SK-N-SH treated with all-trans-retinoic acid at 6 μM for 48 hours (cell line): Measurements from ENCODE around the gene AP1G2.
A peak's percentile ranks its signal among the peaks of the same experiment; 100 is the strongest.

Experiments
- ATAC-seq: fragments of 200-7000 bp; cut with Tn5 transposase; 3 replicates; pipeline ENCODE4 v1.9.1; 2020; ENCODE audit warnings: mild to moderate bottlenecking, moderate library complexity
- ARNTL ChIP-seq: fragments of 450-650 bp; formaldehyde crosslinking; IDR thresholded peaks from 2 replicates; pipeline ENCODE4 v1.5.0; 2020; ENCODE audit warnings: low read depth, mild to moderate bottlenecking, moderate library complexity, borderline replicate concordance
- CREB5 ChIP-seq: fragments of 250-450 bp; sonication (Bioruptor Pico); IDR thresholded peaks from 2 replicates; pipeline ENCODE4 v1.5.1; 2020; ENCODE audit warnings: low read depth, mild to moderate bottlenecking, moderate library complexity
- CSDC2 ChIP-seq: fragments of 250-450 bp; sonication (Bioruptor Pico); IDR thresholded peaks from 2 replicates; pipeline ENCODE4 v1.5.0; 2020; ENCODE audit warnings: mild to moderate bottlenecking, moderate library complexity
- GLIS3 ChIP-seq: fragments of 250-450 bp; sonication (Bioruptor Pico); IDR thresholded peaks from 2 replicates; pipeline ENCODE4 v1.5.0; 2020; ENCODE audit warnings: mild to moderate bottlenecking, moderate library complexity
- ISL1 ChIP-seq: fragments of 250-450 bp; sonication (Bioruptor Pico); IDR thresholded peaks from 2 replicates; pipeline ENCODE4 v2.1.2; 2022; ENCODE audit warnings: mild to moderate bottlenecking, moderate library complexity
- OSR1 ChIP-seq: fragments of 250-450 bp; sonication (Bioruptor Pico); IDR thresholded peaks from 2 replicates; pipeline ENCODE4 v1.8.0; 2022; ENCODE audit warnings: moderate library complexity, mild to moderate bottlenecking, inconsistent platforms
- PATZ1 ChIP-seq: fragments of 250-450 bp; sonication (Bioruptor Pico); IDR thresholded peaks from 2 replicates; pipeline ENCODE4 v1.8.0; 2020; ENCODE audit warnings: mild to moderate bottlenecking, moderate library complexity, borderline replicate concordance
- PPARA ChIP-seq: fragments of 250-450 bp; sonication (Bioruptor Pico); IDR thresholded peaks from 2 replicates; pipeline ENCODE4 v1.5.0; 2020; ENCODE audit warnings: mild to moderate bottlenecking, borderline replicate concordance
- RARB ChIP-seq: fragments of 250-450 bp; sonication (Bioruptor Pico); IDR thresholded peaks from 2 replicates; pipeline ENCODE4 v1.8.0; 2021; ENCODE audit warnings: mild to moderate bottlenecking, moderate library complexity
- SNAI2 ChIP-seq: fragments of 250-450 bp; sonication (Bioruptor Pico); IDR thresholded peaks from 2 replicates; pipeline ENCODE4 v1.5.0; 2020; ENCODE audit warnings: mild to moderate bottlenecking, moderate library complexity
- TCF4 ChIP-seq: fragments of 250-450 bp; sonication (Bioruptor Pico); IDR thresholded peaks from 2 replicates; pipeline ENCODE4 v1.8.0; 2021; ENCODE audit warnings: mild to moderate bottlenecking, moderate library complexity, borderline replicate concordance
- TOX ChIP-seq: fragments of 250-450 bp; sonication (Bioruptor Pico); IDR thresholded peaks from 2 replicates; pipeline ENCODE4 v1.8.0; 2021; ENCODE audit warnings: mild to moderate bottlenecking, moderate library complexity, borderline replicate concordance
- ZC3H10 ChIP-seq: fragments of 250-450 bp; sonication (Bioruptor Pico); IDR thresholded peaks from 2 replicates; pipeline ENCODE4 v1.5.1; 2021; ENCODE audit warnings: mild to moderate bottlenecking, moderate library complexity
- ZFP3 ChIP-seq: fragments of 250-450 bp; sonication (Bioruptor Pico); IDR thresholded peaks from 2 replicates; pipeline ENCODE4 v1.5.0; 2020; ENCODE audit warnings: mild to moderate bottlenecking, moderate library complexity
- ZFP30 ChIP-seq: fragments of 450-650 bp; formaldehyde crosslinking; IDR thresholded peaks from 2 replicates; pipeline ENCODE4 v1.5.0; 2022; ENCODE audit warnings: mild to moderate bottlenecking, moderate library complexity
- ZNF565 ChIP-seq: fragments of 450-650 bp; formaldehyde crosslinking; conservative IDR thresholded peaks from 2 replicates; pipeline ENCODE4 v1.5.0; 2020; ENCODE audit warnings: low read depth, mild to moderate bottlenecking, moderate library complexity
- ZNF70 ChIP-seq: fragments of 450-650 bp; formaldehyde crosslinking; IDR thresholded peaks from 2 replicates; pipeline ENCODE4 v1.5.0; 2020; ENCODE audit warnings: mild to moderate bottlenecking, moderate library complexity
- ZNF8 ChIP-seq: fragments of 450-650 bp; formaldehyde crosslinking; IDR thresholded peaks from 2 replicates; pipeline ENCODE4 v1.5.0; 2020; ENCODE audit warnings: mild to moderate bottlenecking, moderate library complexity
- TF ChIP-seq, protein P1 (sequence below): fragments of 250-450 bp; sonication (Bioruptor Pico); IDR thresholded peaks from 2 replicates; pipeline ENCODE4 v1.8.0; 2021; ENCODE audit warnings: low read depth, mild to moderate bottlenecking, moderate library complexity, borderline replicate concordance
- TF ChIP-seq, protein P2 (sequence below): fragments of 250-450 bp; sonication (Bioruptor Pico); IDR thresholded peaks from 2 replicates; pipeline ENCODE4 v1.5.1; 2021; ENCODE audit warnings: mild to moderate bottlenecking, moderate library complexity
- TF ChIP-seq, protein P3 (sequence below): fragments of 250-450 bp; sonication (Bioruptor Pico); IDR thresholded peaks from 2 replicates; pipeline ENCODE4 v1.5.0; 2020; ENCODE audit warnings: mild to moderate bottlenecking, moderate library complexity

The AP1G2 gene

GRCh38 chr14:23513005-23513817 lies 54.4 kb downstream of the AP1G2 start:
- ATAC-seq, result peak; percentile 71
- no peak for TF ChIP-seq ARNTL (CRISPR knock-in tag)
- no peak for TF ChIP-seq SNAI2 (CRISPR knock-in tag)
- no peak for TF ChIP-seq RARB (CRISPR knock-in tag)
- TF ChIP-seq GLIS3 (CRISPR knock-in tag), result no peak
- TF ChIP-seq ISL1, result no peak
- TF ChIP-seq ZFP3, result no peak
- TF ChIP-seq, protein P1, sequence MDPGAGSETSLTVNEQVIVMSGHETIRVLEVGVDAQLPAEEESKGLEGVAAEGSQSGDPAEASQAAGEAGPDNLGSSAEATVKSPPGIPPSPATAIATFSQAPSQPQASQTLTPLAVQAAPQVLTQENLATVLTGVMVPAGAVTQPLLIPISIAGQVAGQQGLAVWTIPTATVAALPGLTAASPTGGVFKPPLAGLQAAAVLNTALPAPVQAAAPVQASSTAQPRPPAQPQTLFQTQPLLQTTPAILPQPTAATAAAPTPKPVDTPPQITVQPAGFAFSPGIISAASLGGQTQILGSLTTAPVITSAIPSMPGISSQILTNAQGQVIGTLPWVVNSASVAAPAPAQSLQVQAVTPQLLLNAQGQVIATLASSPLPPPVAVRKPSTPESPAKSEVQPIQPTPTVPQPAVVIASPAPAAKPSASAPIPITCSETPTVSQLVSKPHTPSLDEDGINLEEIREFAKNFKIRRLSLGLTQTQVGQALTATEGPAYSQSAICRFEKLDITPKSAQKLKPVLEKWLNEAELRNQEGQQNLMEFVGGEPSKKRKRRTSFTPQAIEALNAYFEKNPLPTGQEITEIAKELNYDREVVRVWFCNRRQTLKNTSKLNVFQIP (CRISPR knock-in tag), result no peak
- no peak for TF ChIP-seq ZNF565
- TF ChIP-seq, protein P2, sequence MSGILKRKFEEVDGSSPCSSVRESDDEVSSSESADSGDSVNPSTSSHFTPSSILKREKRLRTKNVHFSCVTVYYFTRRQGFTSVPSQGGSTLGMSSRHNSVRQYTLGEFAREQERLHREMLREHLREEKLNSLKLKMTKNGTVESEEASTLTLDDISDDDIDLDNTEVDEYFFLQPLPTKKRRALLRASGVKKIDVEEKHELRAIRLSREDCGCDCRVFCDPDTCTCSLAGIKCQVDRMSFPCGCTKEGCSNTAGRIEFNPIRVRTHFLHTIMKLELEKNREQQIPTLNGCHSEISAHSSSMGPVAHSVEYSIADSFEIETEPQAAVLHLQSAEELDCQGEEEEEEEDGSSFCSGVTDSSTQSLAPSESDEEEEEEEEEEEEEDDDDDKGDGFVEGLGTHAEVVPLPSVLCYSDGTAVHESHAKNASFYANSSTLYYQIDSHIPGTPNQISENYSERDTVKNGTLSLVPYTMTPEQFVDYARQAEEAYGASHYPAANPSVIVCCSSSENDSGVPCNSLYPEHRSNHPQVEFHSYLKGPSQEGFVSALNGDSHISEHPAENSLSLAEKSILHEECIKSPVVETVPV (CRISPR knock-in tag), result no peak
- TF ChIP-seq TCF4 (CRISPR knock-in tag), result no peak
- no peak for TF ChIP-seq OSR1 (CRISPR knock-in tag)
- TF ChIP-seq PATZ1, result no peak
- TF ChIP-seq ZC3H10 (CRISPR knock-in tag), result no peak
- TF ChIP-seq ZFP30, result no peak
- TF ChIP-seq, protein P3, sequence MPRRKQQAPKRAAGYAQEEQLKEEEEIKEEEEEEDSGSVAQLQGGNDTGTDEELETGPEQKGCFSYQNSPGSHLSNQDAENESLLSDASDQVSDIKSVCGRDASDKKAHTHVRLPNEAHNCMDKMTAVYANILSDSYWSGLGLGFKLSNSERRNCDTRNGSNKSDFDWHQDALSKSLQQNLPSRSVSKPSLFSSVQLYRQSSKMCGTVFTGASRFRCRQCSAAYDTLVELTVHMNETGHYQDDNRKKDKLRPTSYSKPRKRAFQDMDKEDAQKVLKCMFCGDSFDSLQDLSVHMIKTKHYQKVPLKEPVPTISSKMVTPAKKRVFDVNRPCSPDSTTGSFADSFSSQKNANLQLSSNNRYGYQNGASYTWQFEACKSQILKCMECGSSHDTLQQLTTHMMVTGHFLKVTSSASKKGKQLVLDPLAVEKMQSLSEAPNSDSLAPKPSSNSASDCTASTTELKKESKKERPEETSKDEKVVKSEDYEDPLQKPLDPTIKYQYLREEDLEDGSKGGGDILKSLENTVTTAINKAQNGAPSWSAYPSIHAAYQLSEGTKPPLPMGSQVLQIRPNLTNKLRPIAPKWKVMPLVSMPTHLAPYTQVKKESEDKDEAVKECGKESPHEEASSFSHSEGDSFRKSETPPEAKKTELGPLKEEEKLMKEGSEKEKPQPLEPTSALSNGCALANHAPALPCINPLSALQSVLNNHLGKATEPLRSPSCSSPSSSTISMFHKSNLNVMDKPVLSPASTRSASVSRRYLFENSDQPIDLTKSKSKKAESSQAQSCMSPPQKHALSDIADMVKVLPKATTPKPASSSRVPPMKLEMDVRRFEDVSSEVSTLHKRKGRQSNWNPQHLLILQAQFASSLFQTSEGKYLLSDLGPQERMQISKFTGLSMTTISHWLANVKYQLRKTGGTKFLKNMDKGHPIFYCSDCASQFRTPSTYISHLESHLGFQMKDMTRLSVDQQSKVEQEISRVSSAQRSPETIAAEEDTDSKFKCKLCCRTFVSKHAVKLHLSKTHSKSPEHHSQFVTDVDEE, result no peak
- TF ChIP-seq ZNF70 (CRISPR knock-in tag), result no peak
- TF ChIP-seq TOX (CRISPR knock-in tag), result no peak

DNA sequence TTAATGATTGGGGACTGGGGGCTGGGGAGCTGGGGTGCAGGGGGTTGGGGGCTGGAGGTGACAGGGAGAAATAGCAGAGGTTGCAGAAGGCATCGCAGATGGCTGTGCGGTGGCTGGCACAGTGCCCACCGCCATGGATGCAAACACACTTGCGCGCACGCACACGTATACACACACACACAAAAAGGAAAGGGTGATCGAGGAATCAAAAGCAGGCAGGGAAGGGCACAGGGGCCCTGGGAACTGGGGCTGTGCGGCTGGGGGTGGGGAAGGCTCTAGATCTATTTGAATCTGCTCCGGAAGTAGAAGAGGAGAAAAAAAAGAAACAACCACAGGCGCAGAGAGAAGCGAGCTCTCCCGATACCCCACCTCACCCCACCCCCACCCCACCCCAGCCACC lies 55.4 kb downstream of the AP1G2 start:
- peak; percentile 33 for ATAC-seq
- no peak for TF ChIP-seq CSDC2
- TF ChIP-seq ZFP3, result no peak
- no peak for TF ChIP-seq ZFP30
- TF ChIP-seq ZNF565, result no peak
- TF ChIP-seq PPARA (CRISPR knock-in tag), result no peak
- TF ChIP-seq PATZ1, result no peak
- TF ChIP-seq GLIS3 (CRISPR knock-in tag), result no peak
- no peak for TF ChIP-seq ZC3H10 (CRISPR knock-in tag)
- TF ChIP-seq TCF4 (CRISPR knock-in tag), result no peak
- TF ChIP-seq, protein P2 (CRISPR knock-in tag), result no peak
- TF ChIP-seq ARNTL (CRISPR knock-in tag), result no peak
- TF ChIP-seq ZNF70 (CRISPR knock-in tag), result no peak
- TF ChIP-seq TOX (CRISPR knock-in tag), result no peak
- no peak for TF ChIP-seq ZNF8 (CRISPR knock-in tag)
- TF ChIP-seq, protein P3, result no peak
- TF ChIP-seq ISL1, result no peak
- no peak for TF ChIP-seq CREB5 (CRISPR knock-in tag)
